HL-60 (cell line): Measurements from ENCODE around the gene TNIK.

Experiments
- DNase-seq, 2 experiments: peaks; one replicate each; pipeline ENCODE4 v3.0.0-alpha.2; 2010 to 2020; ENCODE audit warnings: low read depth in 1 of 2, low spot score in 1 of 2
- H3K27ac ChIP-seq: fragments of 250-450 bp; sonication (Bioruptor Pico); replicated peaks from 2 replicates; pipeline ENCODE4 v1.5.1; 2020; ENCODE audit warnings: mild to moderate bottlenecking, moderate library complexity
- H3K27me3 ChIP-seq: fragments of 250-450 bp; sonication (Bioruptor Pico); 2 replicates; pipeline ENCODE4 v1.5.1; 2021; ENCODE audit warnings: mild to moderate bottlenecking, moderate library complexity; ENCODE audit not compliant: insufficient read depth, poor library complexity, severe bottlenecking
- H3K4me3 ChIP-seq: replicated peaks from 2 replicates; pipeline ENCODE4 v1.5.1; 2011; ENCODE audit warnings: mild to moderate bottlenecking, control low read depth, low read length; ENCODE audit not compliant: insufficient read depth
- GABPA ChIP-seq: IDR thresholded peaks from 2 replicates; pipeline ENCODE4 v1.6.1; 2012; ENCODE audit warnings: low read depth
- POLR2AphosphoS5 ChIP-seq: IDR thresholded peaks from 2 replicates; pipeline ENCODE4 v1.6.1; 2012; ENCODE audit warnings: low read depth
- SPI1 ChIP-seq: IDR thresholded peaks from 2 replicates; pipeline ENCODE4 v1.6.1; 2012; ENCODE audit warnings: low read depth, mild to moderate bottlenecking, borderline replicate concordance
- TF ChIP-seq, protein P1 (sequence below): IDR thresholded peaks from one replicate; pipeline ENCODE4 v1.5.1; 2011; ENCODE audit warnings: low read length, control low read depth, inconsistent platforms; ENCODE audit not compliant: insufficient read depth
- TF ChIP-seq, protein P2 (sequence below): IDR thresholded peaks from 2 replicates; pipeline ENCODE4 v1.6.1; 2012; ENCODE audit warnings: low read depth; ENCODE audit not compliant: insufficient replicate concordance

The TNIK gene

DNA sequence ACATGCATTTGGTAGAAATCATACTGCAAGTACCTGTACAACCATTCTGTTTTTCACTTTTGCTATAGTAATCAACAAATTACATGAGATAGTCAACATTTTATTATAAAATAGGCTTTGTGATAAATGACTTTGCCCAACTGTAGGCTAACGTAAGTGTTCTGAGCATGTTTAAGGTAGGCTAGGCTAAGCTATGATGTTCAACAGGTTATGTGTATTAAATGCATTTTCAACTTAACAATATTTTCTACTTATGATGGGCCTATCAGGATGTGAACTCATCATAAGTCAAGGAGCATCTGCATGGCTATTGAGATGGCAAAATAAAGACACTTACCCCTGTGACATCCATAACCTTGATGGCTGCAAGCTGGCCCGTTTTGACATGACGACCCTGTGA lies 232.4 kb downstream of the TNIK start:
- no peaks in the 10 kb centered on the region for H3K27me3 ChIP-seq
- no peak for DNase-seq
- TF ChIP-seq SPI1, result no peak
- TF ChIP-seq POLR2AphosphoS5, result no peak
- no peak for TF ChIP-seq GABPA
- TF ChIP-seq, protein P1, sequence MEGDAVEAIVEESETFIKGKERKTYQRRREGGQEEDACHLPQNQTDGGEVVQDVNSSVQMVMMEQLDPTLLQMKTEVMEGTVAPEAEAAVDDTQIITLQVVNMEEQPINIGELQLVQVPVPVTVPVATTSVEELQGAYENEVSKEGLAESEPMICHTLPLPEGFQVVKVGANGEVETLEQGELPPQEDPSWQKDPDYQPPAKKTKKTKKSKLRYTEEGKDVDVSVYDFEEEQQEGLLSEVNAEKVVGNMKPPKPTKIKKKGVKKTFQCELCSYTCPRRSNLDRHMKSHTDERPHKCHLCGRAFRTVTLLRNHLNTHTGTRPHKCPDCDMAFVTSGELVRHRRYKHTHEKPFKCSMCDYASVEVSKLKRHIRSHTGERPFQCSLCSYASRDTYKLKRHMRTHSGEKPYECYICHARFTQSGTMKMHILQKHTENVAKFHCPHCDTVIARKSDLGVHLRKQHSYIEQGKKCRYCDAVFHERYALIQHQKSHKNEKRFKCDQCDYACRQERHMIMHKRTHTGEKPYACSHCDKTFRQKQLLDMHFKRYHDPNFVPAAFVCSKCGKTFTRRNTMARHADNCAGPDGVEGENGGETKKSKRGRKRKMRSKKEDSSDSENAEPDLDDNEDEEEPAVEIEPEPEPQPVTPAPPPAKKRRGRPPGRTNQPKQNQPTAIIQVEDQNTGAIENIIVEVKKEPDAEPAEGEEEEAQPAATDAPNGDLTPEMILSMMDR, result no peak
- TF ChIP-seq, protein P2, sequence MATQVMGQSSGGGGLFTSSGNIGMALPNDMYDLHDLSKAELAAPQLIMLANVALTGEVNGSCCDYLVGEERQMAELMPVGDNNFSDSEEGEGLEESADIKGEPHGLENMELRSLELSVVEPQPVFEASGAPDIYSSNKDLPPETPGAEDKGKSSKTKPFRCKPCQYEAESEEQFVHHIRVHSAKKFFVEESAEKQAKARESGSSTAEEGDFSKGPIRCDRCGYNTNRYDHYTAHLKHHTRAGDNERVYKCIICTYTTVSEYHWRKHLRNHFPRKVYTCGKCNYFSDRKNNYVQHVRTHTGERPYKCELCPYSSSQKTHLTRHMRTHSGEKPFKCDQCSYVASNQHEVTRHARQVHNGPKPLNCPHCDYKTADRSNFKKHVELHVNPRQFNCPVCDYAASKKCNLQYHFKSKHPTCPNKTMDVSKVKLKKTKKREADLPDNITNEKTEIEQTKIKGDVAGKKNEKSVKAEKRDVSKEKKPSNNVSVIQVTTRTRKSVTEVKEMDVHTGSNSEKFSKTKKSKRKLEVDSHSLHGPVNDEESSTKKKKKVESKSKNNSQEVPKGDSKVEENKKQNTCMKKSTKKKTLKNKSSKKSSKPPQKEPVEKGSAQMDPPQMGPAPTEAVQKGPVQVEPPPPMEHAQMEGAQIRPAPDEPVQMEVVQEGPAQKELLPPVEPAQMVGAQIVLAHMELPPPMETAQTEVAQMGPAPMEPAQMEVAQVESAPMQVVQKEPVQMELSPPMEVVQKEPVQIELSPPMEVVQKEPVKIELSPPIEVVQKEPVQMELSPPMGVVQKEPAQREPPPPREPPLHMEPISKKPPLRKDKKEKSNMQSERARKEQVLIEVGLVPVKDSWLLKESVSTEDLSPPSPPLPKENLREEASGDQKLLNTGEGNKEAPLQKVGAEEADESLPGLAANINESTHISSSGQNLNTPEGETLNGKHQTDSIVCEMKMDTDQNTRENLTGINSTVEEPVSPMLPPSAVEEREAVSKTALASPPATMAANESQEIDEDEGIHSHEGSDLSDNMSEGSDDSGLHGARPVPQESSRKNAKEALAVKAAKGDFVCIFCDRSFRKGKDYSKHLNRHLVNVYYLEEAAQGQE, result no peak
- no peak overlapping the region for H3K27ac ChIP-seq
- H3K4me3 ChIP-seq, result no peak overlapping the region

DNA sequence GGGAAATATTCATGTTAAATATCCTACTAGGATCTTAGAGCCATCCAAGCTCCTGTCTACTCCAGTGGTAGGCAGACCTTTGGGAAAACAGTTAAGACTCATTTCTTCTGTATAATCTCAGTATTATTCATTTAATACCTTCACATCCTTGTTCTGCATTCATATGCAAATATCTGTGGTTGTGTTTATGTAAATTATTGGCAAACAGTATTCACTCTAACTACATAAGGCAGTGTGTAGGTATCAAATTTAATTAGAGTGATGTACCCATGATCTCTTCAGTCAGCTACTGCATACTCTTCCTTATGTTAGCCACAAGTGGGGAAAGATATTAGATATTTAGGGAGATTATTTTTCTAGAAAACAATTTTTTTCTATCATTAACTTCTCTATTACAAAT lies 232.8 kb downstream of the TNIK start:
- TF ChIP-seq GABPA (no peak), SPI1 (no peak), POLR2AphosphoS5 (no peak)
- TF ChIP-seq, protein P2, result no peak
- TF ChIP-seq, protein P1, result no peak
- DNase-seq, result no peak
- Histone ChIP-seq H3K27me3 (no peaks in the 10 kb centered on the region), H3K27ac (no peak overlapping the region), H3K4me3 (no peak overlapping the region)

DNA sequence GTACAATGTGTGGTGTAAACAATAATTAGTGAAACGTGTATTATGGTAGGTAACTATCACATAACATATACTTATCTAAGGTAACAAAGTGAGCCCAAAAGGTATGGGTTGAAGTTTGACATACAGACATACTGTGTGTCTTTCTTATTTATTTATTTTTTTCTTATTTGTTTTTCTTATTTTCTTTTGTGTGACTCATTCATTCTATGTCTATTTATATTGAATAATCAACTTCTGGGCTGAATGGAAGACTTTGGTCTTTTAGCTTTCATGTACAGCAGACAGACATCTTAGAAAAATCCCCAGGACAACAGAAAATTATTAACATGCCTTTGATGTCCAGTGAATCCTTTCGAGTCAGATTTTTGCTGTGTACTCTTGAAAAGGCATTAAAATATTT lies 233.4 kb downstream of the TNIK start:
- no peaks in the 10 kb centered on the region for H3K27me3 ChIP-seq
- TF ChIP-seq SPI1, result no peak
- no peak for TF ChIP-seq GABPA
- TF ChIP-seq, protein P1, result no peak
- no peak overlapping the region for H3K4me3 ChIP-seq
- DNase-seq, result no peak
- no peak overlapping the region for H3K27ac ChIP-seq

DNA sequence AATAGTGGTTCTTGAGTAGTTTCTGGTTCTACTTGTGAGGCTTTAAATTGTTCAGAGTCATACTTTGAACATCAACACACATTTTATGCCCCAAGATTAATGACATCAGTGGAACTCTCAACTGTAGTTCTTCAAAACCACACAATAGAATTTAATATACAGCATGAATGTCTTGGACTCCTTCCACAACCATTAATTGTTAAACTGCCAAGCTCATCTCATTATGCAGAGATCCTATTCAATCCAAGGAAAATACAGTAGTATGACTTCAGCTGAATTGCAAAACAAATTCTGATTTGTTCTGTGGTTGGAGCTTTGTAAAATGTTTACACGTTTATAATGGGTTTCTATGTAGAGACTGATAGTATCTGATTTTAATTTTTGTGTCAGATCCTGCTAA lies 234.5 kb downstream of the TNIK start:
- TF ChIP-seq POLR2AphosphoS5 (no peak), SPI1 (no peak), GABPA (no peak)
- TF ChIP-seq, protein P2, result no peak
- TF ChIP-seq, protein P1, result no peak
- Histone ChIP-seq H3K27ac (no peak overlapping the region), H3K4me3 (no peak overlapping the region), H3K27me3 (no peaks in the 10 kb centered on the region)
- no peak for DNase-seq
